CD4-positive, alpha-beta T cell treated with Interleukin-4 for 1 hour (primary cell): Measurements from ENCODE around the gene STOX1.
"Not testable (repeated sequence)": the region's sequence is repeated elsewhere in the genome, so short reads cannot be mapped to it uniquely, and the experiment has no call there.

ENCODE experiments used
- DNase-seq, 2 donors: peaks; one replicate each; pipeline ENCODE4 v3.0.0-alpha.2; 2020 to 2022

STOX1 gene

GRCh38 chr10:68831961-68832455, 4.7 kb downstream of the STOX1 start:
- no peak for DNase-seq

- no peak for DNase-seq
These were observed 5.3 kb downstream of the STOX1 start for GRCh38 chr10:68832601-68833000.

GRCh38 chr10:68837626-68838322, 10.4 kb downstream of the STOX1 start:
- DNase-seq: no peak

GRCh38 chr10:68840650-68841049, 13.3 kb downstream of the STOX1 start:
- not testable (repeated sequence) for DNase-seq

GRCh38 chr10:68848281-68848680, 20.9 kb downstream of the STOX1 start:
- DNase-seq: no peak

- DNase-seq: no peak
These were observed 21.5 kb downstream of the STOX1 start for GRCh38 chr10:68848806-68849205.

- DNase-seq: no peak
These were observed 29.0 kb downstream of the STOX1 start for GRCh38 chr10:68856352-68856751.

GRCh38 chr10:68857005-68857404, 29.7 kb downstream of the STOX1 start:
- DNase-seq: no peak

- no peak for DNase-seq
These were observed 33.9 kb downstream of the STOX1 start for GRCh38 chr10:68861253-68861652.

GRCh38 chr10:68864611-68865010, 37.3 kb downstream of the STOX1 start:
- DNase-seq: no peak

GRCh38 chr10:68868173-68868572, 40.8 kb downstream of the STOX1 start:
- not testable (repeated sequence) for DNase-seq

- DNase-seq: no peak
These were observed 42.3 kb downstream of the STOX1 start for GRCh38 chr10:68869623-68870022.

- no peak for DNase-seq
These were observed 42.7 kb downstream of the STOX1 start for GRCh38 chr10:68870061-68870460.

- DNase-seq: no peak
These were observed 43.3 kb downstream of the STOX1 start for GRCh38 chr10:68870545-68871104.

- DNase-seq: no peak
These were observed 43.9 kb downstream of the STOX1 start for GRCh38 chr10:68871105-68871711.

GRCh38 chr10:68871731-68872342, 44.5 kb downstream of the STOX1 start:
- no peak for DNase-seq

GRCh38 chr10:68876246-68877138, 49.2 kb downstream of the STOX1 start:
- DNase-seq: no peak

- DNase-seq: no peak
These were observed 50.3 kb downstream of the STOX1 start for GRCh38 chr10:68877482-68878110.

GRCh38 chr10:68878496-68878895, 51.2 kb downstream of the STOX1 start:
- DNase-seq: no peak

GRCh38 chr10:68879628-68880027, 52.3 kb downstream of the STOX1 start:
- no peak for DNase-seq

GRCh38 chr10:68880181-68880580, 52.9 kb downstream of the STOX1 start:
- no peak for DNase-seq

GRCh38 chr10:68895041-68895440, 67.7 kb downstream of the STOX1 start:
- DNase-seq: no peak
